Brain microvascular endothelial cell (primary cell): ENCODE data around the gene NMNAT2.
"Not testable (repeated sequence)": the region's sequence is repeated elsewhere in the genome, so short reads cannot be mapped to it uniquely, and the experiment has no call there.

Source experiments
- DNase-seq: peaks from one replicate; pipeline ENCODE4 v3.0.0-alpha.2; 2020
- H3K27ac ChIP-seq: fragments of 250-450 bp; sonication (Bioruptor Pico); 2 replicates; pipeline ENCODE4 v1.5.1; 2020; ENCODE audit warnings: mild to moderate bottlenecking, moderate library complexity
- H3K27me3 ChIP-seq: fragments of 250-450 bp; sonication (Bioruptor Pico); replicated peaks from 2 replicates; pipeline ENCODE4 v1.5.1; 2020; ENCODE audit warnings: mild to moderate bottlenecking
- H3K36me3 ChIP-seq: fragments of 250-450 bp; sonication (Bioruptor Pico); replicated peaks from 2 replicates; pipeline ENCODE4 v1.5.1; 2020; ENCODE audit warnings: mild to moderate bottlenecking
- H3K4me3 ChIP-seq: 2 replicates; pipeline ENCODE4 v1.5.1; 2011; ENCODE audit warnings: low read depth, mild to moderate bottlenecking, control low read depth, low read length, moderate library complexity
- CTCF ChIP-seq: IDR thresholded peaks from 2 replicates; pipeline ENCODE4 v1.5.1; 2011; ENCODE audit warnings: low read depth, mild to moderate bottlenecking, moderate library complexity, low read length, control low read depth, inconsistent platforms; ENCODE audit errors: missing control alignments
- in situ Hi-C: cut with HindIII; loops from 2 replicates; pipeline ENCODE4 v1.10.0; 2017; ENCODE audit warnings: low sequenced_read_pairs, low pct_ligation_motif_present

NMNAT2 gene

GRCh38 chr1:183278739-183279591, 139.2 kb downstream of the NMNAT2 start:
- peak overlapping the region; percentile 92 for H3K27ac ChIP-seq
- H3K4me3 ChIP-seq: no peak overlapping the region
- H3K36me3 ChIP-seq: no peaks in the 10 kb centered on the region
- no peak for TF ChIP-seq CTCF
- peak; percentile 60 for DNase-seq
- in situ Hi-C loops: no loop called here
- H3K27me3 ChIP-seq: no peaks in the 10 kb centered on the region

GRCh38 chr1:183277821-183278738, 140.1 kb downstream of the NMNAT2 start:
- Histone ChIP-seq H3K36me3 (no peaks in the 10 kb centered on the region), H3K27me3 (no peaks in the 10 kb centered on the region), H3K4me3 (no peak overlapping the region), H3K27ac (peak overlapping the region; percentile 92)
- no peak for TF ChIP-seq CTCF
- peak; percentile 81 for DNase-seq
- in situ Hi-C loops: no loop called here

GRCh38 chr1:183276386-183277080, 141.6 kb downstream of the NMNAT2 start:
- DNase-seq: no peak
- Histone ChIP-seq H3K27me3 (no peaks in the 10 kb centered on the region), H3K27ac (no peak overlapping the region), H3K36me3 (no peaks in the 10 kb centered on the region), H3K4me3 (no peak overlapping the region)
- TF ChIP-seq CTCF: no peak
- in situ Hi-C loops: no loop called here

GRCh38 chr1:183275322-183275721, 142.9 kb downstream of the NMNAT2 start:
- TF ChIP-seq CTCF: no peak
- Histone ChIP-seq H3K4me3 (no peak overlapping the region), H3K27ac (no peak overlapping the region), H3K27me3 (no peaks in the 10 kb centered on the region), H3K36me3 (no peaks in the 10 kb centered on the region)
- no peak for DNase-seq
- in situ Hi-C loops: no loop called here

- no peak overlapping the region for H3K4me3 ChIP-seq
- DNase-seq: no peak
- in situ Hi-C loops: no loop called here
- no peak overlapping the region for H3K27ac ChIP-seq
- H3K27me3 ChIP-seq: no peaks in the 10 kb centered on the region
- TF ChIP-seq CTCF: no peak
- no peaks in the 10 kb centered on the region for H3K36me3 ChIP-seq
These were observed 143.3 kb downstream of the NMNAT2 start for GRCh38 chr1:183274836-183275235.

GRCh38 chr1:183273984-183274383, 144.2 kb downstream of the NMNAT2 start:
- H3K36me3 ChIP-seq, H3K27ac ChIP-seq, H3K4me3 ChIP-seq, H3K27me3 ChIP-seq, DNase-seq, in situ Hi-C loops: not testable (repeated sequence)
